Nephron progenitor cell (in vitro differentiated cells): Measurements from ENCODE around the gene FAM181B.

ENCODE experiments used
- DNase-seq: peaks from one replicate; pipeline ENCODE4 v3.0.0; 2021
- H3K27ac Mint-ChIP-seq: 2 replicates; pipeline ENCODE4 v1.8.0; 2021; ENCODE audit warnings: mild to moderate bottlenecking, moderate library complexity, mixed read lengths
- H3K27me3 Mint-ChIP-seq: 2 replicates; pipeline ENCODE4 v1.8.0; 2021; ENCODE audit warnings: mild to moderate bottlenecking, low read depth, mixed read lengths; ENCODE audit not compliant: poor library complexity
- H3K36me3 Mint-ChIP-seq: 2 replicates; pipeline ENCODE4 v1.8.0; 2021; ENCODE audit warnings: low read depth, mixed read lengths
- H3K4me1 Mint-ChIP-seq: 2 replicates; pipeline ENCODE4 v1.8.0; 2021; ENCODE audit warnings: mixed read lengths
- H3K4me3 Mint-ChIP-seq: 2 replicates; pipeline ENCODE4 v1.8.0; 2021; ENCODE audit warnings: mild to moderate bottlenecking, moderate library complexity, mixed read lengths
- H3K9me3 Mint-ChIP-seq: 2 replicates; pipeline ENCODE4 v1.8.0; 2021; ENCODE audit warnings: mild to moderate bottlenecking, moderate library complexity, mixed read lengths
- TF ChIP-seq, protein P1 (sequence below): fragments of 200-600 bp; sonication (generic); IDR thresholded peaks from 2 replicates; pipeline ENCODE4 v1.5.0; 2021; ENCODE audit warnings: antibody characterized with exemption

FAM181B gene

DNA sequence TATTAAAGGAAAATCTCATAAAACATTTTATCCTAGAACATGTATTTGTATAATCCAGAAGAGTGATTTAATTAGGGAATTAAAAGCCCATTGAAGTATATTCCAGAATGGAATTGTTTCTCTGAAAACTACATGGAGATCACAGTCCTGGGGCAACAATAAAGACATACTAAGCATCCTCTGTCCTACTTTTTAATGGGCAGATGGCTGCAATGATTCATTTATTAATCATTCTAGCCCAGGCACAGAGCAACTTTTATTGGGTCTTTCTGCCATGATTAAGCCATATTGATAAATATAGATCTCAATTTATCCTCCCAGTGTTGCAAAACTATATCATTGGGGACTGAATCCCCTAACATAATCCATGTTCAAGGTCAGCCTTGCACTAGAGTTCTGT lies 22.0 kb downstream of the FAM181B start:
- TF ChIP-seq, protein P1, sequence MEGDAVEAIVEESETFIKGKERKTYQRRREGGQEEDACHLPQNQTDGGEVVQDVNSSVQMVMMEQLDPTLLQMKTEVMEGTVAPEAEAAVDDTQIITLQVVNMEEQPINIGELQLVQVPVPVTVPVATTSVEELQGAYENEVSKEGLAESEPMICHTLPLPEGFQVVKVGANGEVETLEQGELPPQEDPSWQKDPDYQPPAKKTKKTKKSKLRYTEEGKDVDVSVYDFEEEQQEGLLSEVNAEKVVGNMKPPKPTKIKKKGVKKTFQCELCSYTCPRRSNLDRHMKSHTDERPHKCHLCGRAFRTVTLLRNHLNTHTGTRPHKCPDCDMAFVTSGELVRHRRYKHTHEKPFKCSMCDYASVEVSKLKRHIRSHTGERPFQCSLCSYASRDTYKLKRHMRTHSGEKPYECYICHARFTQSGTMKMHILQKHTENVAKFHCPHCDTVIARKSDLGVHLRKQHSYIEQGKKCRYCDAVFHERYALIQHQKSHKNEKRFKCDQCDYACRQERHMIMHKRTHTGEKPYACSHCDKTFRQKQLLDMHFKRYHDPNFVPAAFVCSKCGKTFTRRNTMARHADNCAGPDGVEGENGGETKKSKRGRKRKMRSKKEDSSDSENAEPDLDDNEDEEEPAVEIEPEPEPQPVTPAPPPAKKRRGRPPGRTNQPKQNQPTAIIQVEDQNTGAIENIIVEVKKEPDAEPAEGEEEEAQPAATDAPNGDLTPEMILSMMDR = no peak
- Mint-ChIP-seq H3K4me3 (no peak overlapping the region), H3K36me3 (no peaks in the 10 kb centered on the region), H3K27me3 (no peaks in the 10 kb centered on the region), H3K4me1 (peaks cover under 1% of the 10 kb centered on the region), H3K9me3 (no peaks in the 10 kb centered on the region), H3K27ac (no peak overlapping the region)
- DNase-seq = no peak

DNA sequence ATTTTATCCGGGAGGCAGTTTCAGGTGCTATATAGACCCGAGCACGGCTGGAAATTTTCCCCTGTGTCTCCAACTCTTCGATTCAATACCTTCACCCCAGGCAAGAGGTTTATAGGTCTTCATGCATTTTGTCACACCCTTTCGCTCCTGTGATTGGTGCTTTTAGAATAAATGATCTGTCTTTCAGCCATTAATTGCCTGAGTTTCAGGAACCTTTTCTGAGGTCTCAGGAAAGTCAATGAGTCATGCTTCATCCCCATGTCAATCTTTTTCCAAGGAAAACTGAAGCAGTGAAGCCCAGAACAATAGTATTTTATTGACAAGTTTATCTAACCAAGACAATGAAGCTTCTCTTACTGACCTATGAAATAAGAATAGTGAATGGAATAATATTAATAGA lies 29.9 kb downstream of the FAM181B start:
- Mint-ChIP-seq H3K9me3 (no peaks in the 10 kb centered on the region), H3K27me3 (no peaks in the 10 kb centered on the region), H3K27ac (no peak overlapping the region), H3K4me3 (no peak overlapping the region), H3K36me3 (no peaks in the 10 kb centered on the region), H3K4me1 (no peaks in the 10 kb centered on the region)
- DNase-seq = no peak
- TF ChIP-seq, protein P1 = no peak

DNA sequence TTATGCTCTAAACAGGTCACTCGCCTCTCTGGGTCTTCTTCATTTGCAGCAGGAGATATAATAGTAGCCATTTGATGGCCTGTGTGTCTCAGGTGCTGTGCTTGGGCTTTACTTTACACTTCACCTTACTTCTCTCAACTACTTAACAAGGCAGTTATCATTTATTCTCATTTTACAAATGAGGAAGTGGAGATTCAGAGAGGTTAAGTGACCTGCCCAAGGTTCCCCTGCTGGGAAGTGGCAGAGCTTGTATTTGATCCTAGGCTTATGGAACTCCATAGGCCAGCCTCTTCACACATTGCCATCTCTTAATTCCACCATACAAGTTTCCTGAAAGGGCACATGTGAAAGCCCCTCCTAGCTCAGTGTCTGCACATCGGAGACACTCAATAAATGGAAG lies 30.4 kb downstream of the FAM181B start:
- TF ChIP-seq, protein P1 = no peak
- H3K4me1 Mint-ChIP-seq = no peaks in the 10 kb centered on the region
- H3K36me3 Mint-ChIP-seq = no peaks in the 10 kb centered on the region
- DNase-seq = no peak
- H3K27ac Mint-ChIP-seq = no peak overlapping the region
- no peaks in the 10 kb centered on the region for H3K27me3 Mint-ChIP-seq
- H3K9me3 Mint-ChIP-seq = no peaks in the 10 kb centered on the region
- no peak overlapping the region for H3K4me3 Mint-ChIP-seq

DNA sequence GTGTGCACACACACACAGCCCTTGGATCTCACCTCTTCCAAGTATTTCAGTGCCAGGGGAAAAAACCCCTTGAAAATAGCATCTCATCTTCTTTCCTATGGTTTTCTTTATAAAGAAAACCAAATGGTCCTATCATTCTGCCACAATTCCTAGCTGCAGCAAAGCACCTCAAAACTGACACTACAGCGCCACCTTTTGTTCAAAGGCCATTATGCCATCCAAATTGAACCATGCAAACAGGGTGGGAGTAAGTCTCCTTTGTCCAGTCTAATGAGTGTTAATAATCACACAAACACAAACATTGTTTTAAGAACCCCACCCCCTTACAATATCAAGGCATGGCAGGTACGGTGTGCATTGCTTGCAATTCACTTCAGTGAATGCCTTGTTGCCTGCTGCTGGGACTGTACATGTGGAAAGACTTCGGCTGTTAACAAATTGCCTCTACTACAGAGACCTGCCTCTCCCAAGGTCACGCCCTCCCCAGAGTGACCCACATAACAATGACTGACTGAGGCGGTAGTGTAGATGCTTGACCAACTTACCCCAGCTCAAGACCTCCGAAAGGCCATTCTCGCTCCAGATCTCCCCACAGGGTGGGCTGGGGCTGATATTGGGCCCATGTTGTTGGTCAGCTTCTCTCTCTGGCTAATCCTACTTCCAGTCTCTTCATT lies 31.7 kb downstream of the FAM181B start:
- no peak overlapping the region for H3K27ac Mint-ChIP-seq

DNA sequence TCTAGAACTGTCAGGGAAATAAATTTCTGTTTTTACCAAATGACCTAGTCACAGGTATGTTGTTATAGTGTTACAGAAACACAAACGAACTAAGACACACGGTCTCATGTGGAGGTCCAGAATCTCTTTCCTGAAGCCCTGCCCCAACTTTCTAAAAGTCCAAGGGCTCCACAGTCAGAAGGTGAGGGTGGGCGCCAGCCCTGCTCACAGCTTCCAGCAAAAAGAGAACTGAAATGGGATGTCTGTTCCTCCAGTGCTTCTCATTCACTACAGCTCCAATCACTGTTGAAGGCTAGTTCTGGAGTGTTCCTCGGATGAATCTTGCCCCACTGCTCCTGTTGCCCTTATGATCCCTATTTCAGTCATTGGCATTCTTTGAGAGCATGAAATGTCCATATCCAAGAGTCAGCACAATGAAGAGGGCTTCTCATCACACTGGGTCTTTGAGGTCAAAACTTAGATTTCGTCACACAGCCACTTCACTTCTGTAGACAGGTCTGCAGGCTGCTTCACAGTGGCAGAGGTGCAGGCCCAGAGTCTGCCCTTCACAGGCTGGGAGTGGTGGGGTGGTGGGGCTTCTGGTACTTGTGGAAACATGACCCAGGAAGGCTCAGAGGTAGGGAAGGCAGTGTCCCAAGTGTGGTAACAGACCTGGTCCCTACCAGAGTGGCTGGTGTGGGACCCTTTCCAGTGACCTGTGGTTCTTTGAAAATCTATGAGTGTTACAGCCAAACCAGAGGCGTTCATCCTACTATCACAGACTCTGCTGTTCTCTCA lies 34.9 kb downstream of the FAM181B start:
- no peaks in the 10 kb centered on the region for H3K4me1 Mint-ChIP-seq
- H3K27me3 Mint-ChIP-seq = no peaks in the 10 kb centered on the region
- no peak for DNase-seq
- TF ChIP-seq, protein P1 = no peak
- no peak overlapping the region for H3K27ac Mint-ChIP-seq
- no peaks in the 10 kb centered on the region for H3K9me3 Mint-ChIP-seq
- no peaks in the 10 kb centered on the region for H3K36me3 Mint-ChIP-seq
- H3K4me3 Mint-ChIP-seq = no peak overlapping the region

More for the DNA sequence above, 31.7 kb downstream of the FAM181B start:
- Mint-ChIP-seq H3K4me1 (no peaks in the 10 kb centered on the region), H3K4me3 (no peak overlapping the region), H3K27me3 (no peaks in the 10 kb centered on the region), H3K9me3 (no peaks in the 10 kb centered on the region), H3K36me3 (no peaks in the 10 kb centered on the region)
- DNase-seq = peak; percentile 62
- TF ChIP-seq, protein P1 = peak; percentile 77
